Erythroblast (primary cell): ENCODE results near the gene GBX2.

Experiments used
- GATA1 ChIP-seq: IDR thresholded peaks from 2 replicates; pipeline ENCODE4 v1.6.1; 2011; ENCODE audit warnings: low read depth, mild to moderate bottlenecking, control low read depth, low read length, moderate library complexity
- POLR2A ChIP-seq: IDR thresholded peaks from 2 replicates; pipeline ENCODE4 v1.6.1; 2011; ENCODE audit warnings: mild to moderate bottlenecking, low read length

DNA sequence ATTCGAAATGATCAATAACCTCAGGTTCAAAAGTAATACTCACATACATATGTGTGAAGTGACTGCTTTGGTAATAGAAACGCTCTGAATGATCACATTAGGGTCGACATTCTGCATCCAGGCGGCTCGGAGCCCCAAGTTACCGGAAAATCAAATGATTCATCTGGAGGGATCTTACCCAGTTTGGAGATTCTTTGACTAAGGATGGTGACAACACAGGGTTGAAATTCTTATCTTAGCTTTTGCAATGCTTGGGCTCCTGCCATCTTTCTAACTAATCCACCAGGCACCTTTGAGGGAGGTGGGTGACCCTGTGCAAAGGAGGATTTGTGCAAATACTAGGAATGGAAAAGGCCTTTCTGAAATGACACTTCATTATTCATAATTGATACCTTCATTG is 10.8 kb downstream of the GBX2 start:
- TF ChIP-seq POLR2A (no peak), GATA1 (no peak)
